Adrenal gland (tissue), 12 donors: Measurements from ENCODE around the gene TPD52L1. TPM values are rescaled to one million over a fixed set of nuclear protein-coding genes. Genes with fewer than 3 reads are reported as not detected.

Experiments used
- DNase-seq, 7 donors: peaks; one replicate each; pipeline ENCODE4 v3.0.0-alpha.2; 2019 to 2020
- H3K27ac ChIP-seq, 5 donors: fragments of 200-600 bp; sonication (generic) in 4 of 5; 1 replicate in 3 of 5; 2 replicates in 2 of 5; pipeline versions ENCODE4 v1.5.1 to v1.8.0; 2016 to 2020; ENCODE audit warnings: mild to moderate bottlenecking in 1 of 5
- H3K27me3 ChIP-seq: fragments of 200-600 bp; 2 replicates; pipeline ENCODE4 v1.8.0; 2021
- H3K36me3 ChIP-seq, 2 donors: fragments of 200-600 bp; replicated peaks in 1 of 2; 1 replicate in 1 of 2; 2 replicates in 1 of 2; pipeline versions ENCODE4 v1.5.1 to v1.8.0; 2018 to 2022
- H3K4me1 ChIP-seq, 2 donors: fragments of 200-600 bp; replicated peaks in 1 of 2; 1 replicate in 1 of 2; 2 replicates in 1 of 2; pipeline versions ENCODE4 v1.5.1 to v1.8.0; 2018 to 2021
- H3K4me3 ChIP-seq, 4 donors: fragments of 200-600 bp; sonication (generic) in 3 of 4; one replicate each; pipeline ENCODE4 v1.5.1; 2016 to 2018
- H3K9me3 ChIP-seq, 3 donors: fragments of 200-600 bp; sonication (generic) in 1 of 3; replicated peaks in 1 of 3; 1 replicate in 2 of 3; 2 replicates in 1 of 3; pipeline versions ENCODE4 v1.5.1 to v1.8.0; 2016 to 2021
- POLR2A ChIP-seq, 2 donors: fragments of 450-650 bp; IDR thresholded peaks; one replicate each; pipeline ENCODE4 v1.6.1; 2017; ENCODE audit warnings: antibody characterized with exemption in 2 of 2, mild to moderate bottlenecking in 2 of 2, moderate library complexity in 1 of 2
- WGBS, 4 donors: extraction: QIAGEN DNeasy Blood & Tissue Kit in 2 of 4; methylation state at CpG; one replicate each; pipeline versions ENCODE4 v1.1.5 to v1.1.7; 2013 to 2017; 5-methylcytosine and 5-hydroxymethylcytosine counted together
- intact Hi-C, 2 donors: fragments of 100-400 bp; cut with DNase I; formaldehyde crosslinking; loops; one replicate each; pipeline versions ENCODE4 v1.14.1 to v1.15.0; 2022 to 2023
- polyA plus RNA-seq, 3 donors: library from polyadenylated mRNA; stranded (reverse); fragments of 200-250 nt in 2 of 3; fragments of 350-450 nt in 1 of 3; fragmentation: Illumina TruSeq in 1 of 3; extraction: RNeasy Lipid Tissue Mini Kit (QIAGEN cat#74804) in 1 of 3; gene quantifications; one replicate each; pipeline ENCODE4 v1.2.3, GENCODE V29; 2013 to 2014
- total RNA-seq, 9 donors: library from RNA; depleted of rRNA in 4 of 9; stranded (reverse); fragments of >200 nt in 4 of 9; fragments of 120-200 nt in 1 of 9; fragmentation: NEBNext Ultra II Directional in 1 of 9; extraction: Animal tissue kit (Norgen Biotek cat#: 25700) in 1 of 9; gene quantifications; one replicate each; pipeline versions ENCODE4 v1.1.0 to v1.2.4, GENCODE V29; 2013 to 2023
- TF ChIP-seq, protein P1 (sequence below), 6 experiments: fragments of 450-650 bp in 4 of 6; fragments of 200-600 bp in 2 of 6; sonication (generic) in 1 of 6; IDR thresholded peaks; 1 replicate in 5 of 6; 2 replicates in 1 of 6; pipeline versions ENCODE4 v1.5.1 to v1.8.0; 2016 to 2021; ENCODE audit warnings: antibody characterized with exemption in 6 of 6, mild to moderate bottlenecking in 2 of 6, moderate library complexity in 1 of 6
- donor health status: healthy with polysubstance abuse.
- donor health status: Bipolar disorder and iron deficiency.
- donor health status: DM: yes; HTN: yes; CAD: no.
- donor health status: DM: no; HTN: no; CAD: no.
- donor health status: DM: no; HTN: no; CAD: no.
- donor health status: DM: yes; HTN: yes; CAD: no.

TPD52L1 gene
- total and polyA plus RNA-seq, 12 donors, result 37.0 to 2,041 (median 435) TPM

DNA sequence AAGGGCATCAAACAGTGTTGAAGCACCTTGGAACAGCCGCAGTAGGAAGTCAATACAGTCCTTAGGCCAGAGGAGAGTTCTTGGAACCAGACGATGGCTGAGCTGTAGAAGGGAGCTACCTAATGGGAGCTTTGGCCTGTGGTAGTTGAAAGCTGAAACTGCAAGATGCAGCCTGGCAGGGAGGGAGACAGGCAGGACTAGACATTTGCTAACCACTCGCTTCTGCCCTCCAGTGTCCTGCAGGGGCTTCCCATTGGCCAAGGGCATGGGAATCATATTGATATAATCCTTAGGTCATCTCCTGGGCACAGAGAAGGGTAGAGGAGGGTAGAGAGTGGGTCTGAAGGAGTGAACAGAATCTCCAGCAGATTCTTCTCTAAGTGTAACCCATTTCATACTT is 60.4 kb downstream of the TPD52L1 start:
- H3K4me1 ChIP-seq, result peaks cover 4 to 14% of the 10 kb centered on the region in 2 donors
- 85 to 98% (median 94%) methylated on average over 3 of the region's 3 CpGs for WGBS, 4 donors
- H3K4me3 ChIP-seq, result no peak overlapping the region
- no peak for DNase-seq
- H3K9me3 ChIP-seq, result no peaks in the 10 kb centered on the region
- intact Hi-C loops, result no loop called here
- no peak for TF ChIP-seq POLR2A (IDR thresholded peaks at IDR 0.05)
- TF ChIP-seq, protein P1, sequence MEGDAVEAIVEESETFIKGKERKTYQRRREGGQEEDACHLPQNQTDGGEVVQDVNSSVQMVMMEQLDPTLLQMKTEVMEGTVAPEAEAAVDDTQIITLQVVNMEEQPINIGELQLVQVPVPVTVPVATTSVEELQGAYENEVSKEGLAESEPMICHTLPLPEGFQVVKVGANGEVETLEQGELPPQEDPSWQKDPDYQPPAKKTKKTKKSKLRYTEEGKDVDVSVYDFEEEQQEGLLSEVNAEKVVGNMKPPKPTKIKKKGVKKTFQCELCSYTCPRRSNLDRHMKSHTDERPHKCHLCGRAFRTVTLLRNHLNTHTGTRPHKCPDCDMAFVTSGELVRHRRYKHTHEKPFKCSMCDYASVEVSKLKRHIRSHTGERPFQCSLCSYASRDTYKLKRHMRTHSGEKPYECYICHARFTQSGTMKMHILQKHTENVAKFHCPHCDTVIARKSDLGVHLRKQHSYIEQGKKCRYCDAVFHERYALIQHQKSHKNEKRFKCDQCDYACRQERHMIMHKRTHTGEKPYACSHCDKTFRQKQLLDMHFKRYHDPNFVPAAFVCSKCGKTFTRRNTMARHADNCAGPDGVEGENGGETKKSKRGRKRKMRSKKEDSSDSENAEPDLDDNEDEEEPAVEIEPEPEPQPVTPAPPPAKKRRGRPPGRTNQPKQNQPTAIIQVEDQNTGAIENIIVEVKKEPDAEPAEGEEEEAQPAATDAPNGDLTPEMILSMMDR (IDR thresholded peaks at IDR 0.05), result no peak
- no peak overlapping the region for H3K27ac ChIP-seq
- no peaks in the 10 kb centered on the region for H3K27me3 ChIP-seq
- H3K36me3 ChIP-seq, result no peaks in the 10 kb centered on the region

DNA sequence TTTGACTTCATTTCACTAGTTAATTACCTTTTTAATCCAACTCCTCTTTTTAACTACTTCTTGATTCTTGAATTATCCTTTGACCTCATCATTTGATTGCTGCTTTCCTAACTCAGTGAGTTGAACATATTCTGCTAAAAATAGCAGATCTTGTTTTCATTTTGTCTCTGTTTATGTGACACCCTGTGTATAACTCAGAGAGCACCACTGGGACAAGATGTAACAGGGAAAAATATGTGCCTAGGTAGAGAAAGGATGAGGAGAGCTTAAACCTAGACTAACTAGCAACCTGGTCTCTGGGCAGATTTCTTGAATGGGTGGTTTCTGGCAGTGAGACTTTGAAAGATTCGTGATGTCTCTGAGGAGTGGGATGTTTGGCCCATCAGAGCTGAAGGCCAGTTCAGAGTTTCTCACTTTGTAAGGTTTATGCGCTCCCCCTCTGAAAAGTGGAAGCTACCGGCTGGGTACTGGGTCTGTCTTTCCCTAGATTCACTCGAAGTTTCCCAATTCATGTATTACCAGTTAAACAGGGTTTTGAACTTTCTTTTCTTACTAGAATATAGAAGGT is 61.8 kb downstream of the TPD52L1 start:
- intact Hi-C loops, result no loop called here
- no peaks in the 10 kb centered on the region for H3K36me3 ChIP-seq
- H3K27me3 ChIP-seq, result no peaks in the 10 kb centered on the region
- WGBS, 4 donors, result 85 to 95% (median 93%) methylated on average over 4 of the region's 4 CpGs
- peaks cover 12 to 26% of the 10 kb centered on the region in 2 donors for H3K4me1 ChIP-seq
- DNase-seq, result no peak
- H3K9me3 ChIP-seq, result no peaks in the 10 kb centered on the region
- no peak overlapping the region for H3K4me3 ChIP-seq
- TF ChIP-seq, protein P1 (IDR thresholded peaks at IDR 0.05), result no peak
- no peak for TF ChIP-seq POLR2A (IDR thresholded peaks at IDR 0.05)
- no peak overlapping the region for H3K27ac ChIP-seq

DNA sequence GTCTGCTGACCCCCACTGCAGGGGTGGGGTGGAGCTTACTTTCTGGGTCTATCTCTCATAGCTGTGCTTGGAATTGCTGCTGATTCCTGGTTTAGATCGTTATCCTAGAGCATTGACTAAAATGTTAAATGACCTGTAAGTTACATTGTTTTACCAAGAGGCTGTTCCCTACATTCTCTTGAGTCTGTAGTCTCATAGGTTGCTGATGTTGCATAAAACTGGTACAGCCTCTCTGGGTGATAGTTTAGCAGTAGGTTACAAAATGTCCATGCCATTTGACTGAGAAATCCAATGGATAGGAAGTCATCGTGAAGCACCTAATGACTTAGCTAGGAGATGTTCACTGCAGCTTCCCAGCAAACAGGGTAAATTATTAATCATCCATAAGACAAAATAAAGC is 62.4 kb downstream of the TPD52L1 start:
- no peak overlapping the region for H3K27ac ChIP-seq
- intact Hi-C loops, result no loop called here
- TF ChIP-seq, protein P1 (IDR thresholded peaks at IDR 0.05), result no peak
- TF ChIP-seq POLR2A (IDR thresholded peaks at IDR 0.05), result no peak

DNA sequence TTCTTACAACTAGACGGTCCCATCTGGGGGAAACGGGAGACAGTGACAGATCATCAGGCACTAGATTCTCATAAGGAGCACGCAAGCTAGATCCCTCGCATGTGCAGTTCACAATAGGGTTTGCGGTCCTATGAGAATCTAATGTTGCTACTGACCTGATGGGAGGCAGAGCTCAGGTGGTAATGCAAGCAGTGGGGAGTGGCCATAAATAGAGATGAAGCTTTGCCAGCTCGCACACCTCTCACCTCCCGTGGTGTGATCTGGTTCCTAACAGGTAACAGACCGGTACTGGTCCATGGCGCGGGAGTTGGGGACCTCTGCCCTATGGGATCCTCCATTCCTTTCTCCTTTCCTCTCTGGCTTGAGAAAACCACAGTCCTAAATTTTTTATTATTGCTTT is 63.8 kb downstream of the TPD52L1 start:
- DNase-seq, result no peak
- H3K9me3 ChIP-seq, result no peaks in the 10 kb centered on the region
- peaks cover 17 to 31% of the 10 kb centered on the region in 2 donors for H3K4me1 ChIP-seq
- H3K36me3 ChIP-seq, result peaks cover 0 to 5% of the 10 kb centered on the region in 2 donors
- no peaks in the 10 kb centered on the region for H3K27me3 ChIP-seq
- 91 to 99% (median 98%) methylated on average over 9 to 10 of the region's 10 CpGs for WGBS, 4 donors
- TF ChIP-seq, protein P1 (IDR thresholded peaks at IDR 0.05), result no peak
- TF ChIP-seq POLR2A (IDR thresholded peaks at IDR 0.05), result no peak
- H3K4me3 ChIP-seq, result no peak overlapping the region
- intact Hi-C loops, result no loop called here
- H3K27ac ChIP-seq, result no peak overlapping the region

More for the DNA sequence above, 62.4 kb downstream of the TPD52L1 start:
- Histone ChIP-seq H3K9me3 (no peaks in the 10 kb centered on the region), H3K36me3 (peaks cover 0 to 3% of the 10 kb centered on the region in 2 donors), H3K27me3 (no peaks in the 10 kb centered on the region), H3K4me3 (no peak overlapping the region), H3K4me1 (peaks cover 12 to 33% of the 10 kb centered on the region in 2 donors)
- WGBS, 4 donors, result 89 to 100% (median 93%) methylated on average over 2 of the region's 2 CpGs
- no peak for DNase-seq
